GM12875 (cell line): ENCODE results near the gene VDAC1.

ENCODE experiments used
- H3K4me3 ChIP-seq: one replicate; pipeline ENCODE4 v1.5.1; 2011; ENCODE audit warnings: low read depth, low read length, control low read depth
- CTCF ChIP-seq: IDR thresholded peaks from 2 replicates; pipeline ENCODE4 v1.5.1; 2011; ENCODE audit warnings: low read depth, mild to moderate bottlenecking, control low read depth, inconsistent platforms, low read length, moderate library complexity, borderline replicate concordance; ENCODE audit not compliant: insufficient read depth

VDAC1 gene

GRCh38 chr5:133927300-133928180 is 77.2 kb downstream of the VDAC1 start:
- no peak for TF ChIP-seq CTCF

GRCh38 chr5:133926489-133927299 is 78.1 kb downstream of the VDAC1 start:
- H3K4me3 ChIP-seq, result no peak overlapping the region
- no peak for TF ChIP-seq CTCF

More at GRCh38 chr5:133927300-133928180, 77.2 kb downstream of the VDAC1 start:
- no peak overlapping the region for H3K4me3 ChIP-seq

DNA sequence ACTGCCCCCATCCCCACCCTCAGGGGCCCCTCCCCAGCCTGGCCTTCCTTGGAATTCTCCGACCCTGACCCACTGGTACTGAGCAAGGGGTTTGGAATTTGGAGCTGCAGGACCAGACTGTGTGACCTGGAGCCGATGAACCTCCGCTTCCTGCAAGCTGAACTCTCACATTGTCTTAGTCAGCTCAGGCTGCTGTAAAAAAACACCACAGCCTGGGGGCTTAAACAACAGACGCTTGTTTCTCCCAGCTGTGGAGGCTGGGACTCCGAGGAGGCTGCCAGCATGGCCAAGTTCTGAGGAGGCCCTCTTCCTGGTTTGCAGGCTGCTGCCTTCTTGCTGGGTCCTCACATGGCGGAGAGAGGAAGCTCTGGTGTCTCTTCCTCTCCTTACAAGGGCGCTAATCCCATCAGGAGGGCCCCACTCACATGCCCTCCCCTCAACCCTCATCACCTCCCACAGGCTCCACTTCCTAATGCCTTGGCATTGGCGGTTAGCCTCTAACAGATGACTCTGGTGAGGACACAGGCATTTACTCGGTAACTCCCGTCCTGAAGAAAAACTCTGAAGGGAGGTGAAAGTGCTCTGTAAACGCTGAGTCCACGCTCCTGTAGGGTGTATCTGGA is 78.8 kb downstream of the VDAC1 start:
- H3K4me3 ChIP-seq, result no peak overlapping the region
- TF ChIP-seq CTCF, result no peak

DNA sequence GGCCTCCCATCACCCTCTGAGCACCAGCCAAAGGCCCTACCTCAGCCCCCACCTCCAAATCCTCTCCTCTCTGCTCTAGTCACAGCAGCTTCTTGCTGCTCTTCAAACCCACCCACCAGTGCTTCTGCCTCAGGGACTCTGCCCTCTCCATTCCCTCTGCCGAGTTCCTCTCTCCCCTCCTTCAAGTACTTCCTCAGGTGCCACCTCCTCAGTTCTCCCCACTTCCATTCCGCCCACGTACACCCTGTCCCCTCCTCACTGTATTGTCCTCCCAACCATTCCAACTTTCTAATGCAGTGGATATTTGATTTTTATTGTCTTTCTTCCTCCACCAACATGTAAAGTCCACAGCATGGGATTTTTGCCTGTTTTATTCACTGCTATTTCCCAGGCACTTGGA is 79.5 kb downstream of the VDAC1 start:
- no peak overlapping the region for H3K4me3 ChIP-seq
- TF ChIP-seq CTCF, result no peak

DNA sequence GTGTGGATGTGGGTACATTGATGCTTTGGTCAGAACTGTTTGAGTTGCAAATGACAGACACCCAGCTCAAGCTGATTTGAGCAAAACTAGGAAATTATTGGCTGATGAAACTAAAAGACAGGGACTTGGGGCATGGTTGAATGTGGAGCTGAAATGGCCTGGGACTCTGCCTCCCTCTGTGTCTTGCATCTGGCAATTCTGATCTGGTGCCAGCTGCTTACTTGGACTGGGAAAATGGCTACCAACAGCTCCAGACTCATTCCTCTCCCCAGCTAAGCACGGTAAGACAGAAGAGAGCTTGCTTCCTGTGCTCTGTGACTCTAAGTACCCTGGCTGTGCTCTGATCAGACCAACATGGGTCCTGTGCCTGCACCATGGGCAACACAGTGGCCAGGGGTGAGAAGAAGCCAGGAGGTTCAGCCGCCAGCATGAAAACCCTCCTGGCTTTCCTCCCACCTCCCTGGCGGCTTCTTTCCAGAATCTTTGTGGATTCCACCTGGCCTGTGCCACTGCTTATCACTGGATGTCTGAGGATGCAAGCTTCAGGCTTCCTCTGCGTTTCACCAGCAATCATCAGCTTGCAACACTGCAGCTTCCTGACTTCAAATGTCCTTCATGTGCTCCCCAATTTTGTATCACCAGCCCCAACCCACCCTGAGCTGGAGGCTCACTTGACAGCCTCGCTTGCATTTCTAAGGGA is 80.4 kb downstream of the VDAC1 start:
- no peak overlapping the region for H3K4me3 ChIP-seq
- no peak for TF ChIP-seq CTCF

DNA sequence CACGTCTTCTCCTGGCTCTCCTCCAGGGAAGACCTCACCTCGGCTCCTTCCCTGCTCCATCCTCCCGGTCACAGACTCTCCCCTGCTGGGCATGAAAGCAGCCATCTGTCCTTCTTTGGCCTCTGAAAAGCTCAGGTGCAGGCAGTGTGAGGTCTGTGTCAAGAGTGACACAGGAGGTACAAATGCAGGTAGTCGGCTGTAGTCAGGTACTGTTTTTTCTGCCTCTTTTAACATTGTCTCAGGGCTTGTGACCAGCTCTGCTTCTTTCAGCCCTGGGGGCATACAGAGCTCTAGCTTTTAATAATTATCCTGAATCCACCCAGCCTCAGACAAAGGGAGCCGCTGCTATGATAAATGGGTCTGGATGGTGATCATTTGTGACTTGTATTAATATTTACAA is 82.8 kb downstream of the VDAC1 start:
- H3K4me3 ChIP-seq, result no peak overlapping the region
- no peak for TF ChIP-seq CTCF
